ENCODE data around the gene KCNT1.

- no peak for TF ChIP-seq EZH2phosphoT487 (IDR thresholded peaks at IDR 0.05; ENCODE audit: low read depth)
- no peak for TF ChIP-seq CTCF (IDR thresholded peaks at IDR 0.05; ENCODE audit: low read depth, low read length)
Measured at GRCh38 chr9:135706288-135706687, 4.3 kb downstream of the KCNT1 start.

Data from OCI-LY3 (cell line).